ENCODE results near the gene LAMTOR1.
"Not testable (repeated sequence)": the region's sequence is repeated elsewhere in the genome, so short reads cannot be mapped to it uniquely, and the experiment has no call there.

The LAMTOR1 gene

GRCh38 chr11:72102946-72103753 is at the start of gene LAMTOR1:
TSS of gene LAMTOR1 (minus strand) at chr11:72103297. CDS start at chr11:72103224, 73 bp downstream.
- peak; percentile 95 to 97 for DNase-seq

DNA sequence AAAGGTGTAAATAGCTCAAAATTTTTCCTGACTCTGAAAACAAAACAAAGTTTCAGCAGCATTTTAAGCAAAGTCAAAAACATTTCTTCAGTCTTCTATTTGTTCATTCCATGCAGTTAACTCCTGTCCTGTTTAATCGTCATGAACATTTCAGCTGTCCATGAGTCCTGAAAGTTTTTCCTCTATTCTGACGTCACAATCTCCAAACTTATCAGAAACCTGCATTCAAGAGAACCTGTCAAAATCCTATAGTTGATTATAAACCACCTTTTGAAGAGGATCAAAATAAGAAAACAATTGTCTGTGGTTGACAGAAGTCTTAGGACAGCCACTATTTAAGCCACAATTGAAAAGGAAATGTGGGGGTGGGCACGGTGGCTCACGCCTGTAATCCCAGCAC is 47.8 kb upstream of the LAMTOR1 start:
- DNase-seq: no peak

- DNase-seq: no peak
Measured at GRCh38 chr11:72146625-72147024, 43.5 kb upstream of the LAMTOR1 start.

- DNase-seq: no peak
Measured at GRCh38 chr11:72144807-72145565, 41.9 kb upstream of the LAMTOR1 start.

GRCh38 chr11:72142543-72142942 is 39.4 kb upstream of the LAMTOR1 start:
- not testable (repeated sequence) for DNase-seq

- DNase-seq: not testable (repeated sequence)
Measured at GRCh38 chr11:72142086-72142485, 39.0 kb upstream of the LAMTOR1 start.

- DNase-seq: no peak
Measured at GRCh38 chr11:72141066-72141465, 38.0 kb upstream of the LAMTOR1 start.

- DNase-seq: no peak
Measured at GRCh38 chr11:72140661-72141060, 37.6 kb upstream of the LAMTOR1 start.

- no peak for DNase-seq
Measured at GRCh38 chr11:72139500-72139899, 36.4 kb upstream of the LAMTOR1 start.

GRCh38 chr11:72138821-72139390 is 35.8 kb upstream of the LAMTOR1 start:
- DNase-seq: no peak

DNA sequence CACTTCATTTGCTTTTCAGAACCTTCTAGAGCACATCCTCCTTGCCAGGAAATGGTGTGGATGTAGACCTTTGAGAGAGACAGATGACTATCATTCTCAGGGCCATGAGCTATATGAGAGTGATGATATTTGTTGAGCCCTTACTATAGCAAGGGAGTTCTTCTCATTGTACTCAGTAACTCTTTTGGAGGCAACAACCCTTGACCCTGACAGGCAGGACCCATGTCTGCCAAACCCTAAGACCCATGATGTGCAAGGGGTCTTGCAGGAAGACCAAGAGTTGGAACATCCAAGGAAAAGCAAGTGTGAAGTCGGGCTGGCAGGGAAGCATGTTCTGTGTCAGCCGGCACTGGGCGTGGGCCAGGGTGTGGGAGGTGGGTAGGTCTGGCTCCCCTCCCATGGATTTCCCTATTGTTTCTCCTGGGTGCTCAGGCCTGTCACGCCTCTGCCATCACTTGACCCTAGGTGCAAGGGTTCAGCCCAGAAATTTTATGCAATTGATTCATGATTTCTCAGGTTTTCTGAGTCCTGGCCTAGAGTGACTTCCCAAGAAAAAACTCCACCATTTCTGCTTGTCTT is 33.7 kb upstream of the LAMTOR1 start:
- DNase-seq: no peak

- DNase-seq: no peak
Measured at GRCh38 chr11:72135891-72136683, 33.0 kb upstream of the LAMTOR1 start.

DNA sequence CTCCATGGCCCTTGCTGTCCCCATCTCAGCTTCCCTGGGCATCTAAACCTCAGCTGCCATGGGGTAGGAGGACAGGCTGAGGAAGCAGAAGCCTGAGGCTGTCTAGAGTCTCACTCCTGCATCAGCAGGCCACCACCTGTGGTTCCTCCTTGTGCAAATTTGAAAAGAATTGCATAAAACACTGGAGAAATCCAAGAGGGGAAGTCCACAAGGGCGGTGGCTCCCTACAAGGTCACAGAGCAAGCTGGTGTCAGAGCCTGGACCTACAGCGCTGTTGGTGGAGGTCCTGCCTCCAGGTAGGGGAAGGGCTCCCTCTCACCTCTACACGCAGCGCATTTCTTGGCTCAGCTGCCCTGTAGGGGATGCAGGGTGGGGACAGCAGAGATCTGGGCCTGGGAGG is 32.4 kb upstream of the LAMTOR1 start, which contains the start of gene FOLR3:
FOLR3 (plus strand) TSS at position 253 of the 400 bp plus-strand sequence. CDS start 228 bp downstream, outside the sequence.
- DNase-seq: not testable (repeated sequence)

DNA sequence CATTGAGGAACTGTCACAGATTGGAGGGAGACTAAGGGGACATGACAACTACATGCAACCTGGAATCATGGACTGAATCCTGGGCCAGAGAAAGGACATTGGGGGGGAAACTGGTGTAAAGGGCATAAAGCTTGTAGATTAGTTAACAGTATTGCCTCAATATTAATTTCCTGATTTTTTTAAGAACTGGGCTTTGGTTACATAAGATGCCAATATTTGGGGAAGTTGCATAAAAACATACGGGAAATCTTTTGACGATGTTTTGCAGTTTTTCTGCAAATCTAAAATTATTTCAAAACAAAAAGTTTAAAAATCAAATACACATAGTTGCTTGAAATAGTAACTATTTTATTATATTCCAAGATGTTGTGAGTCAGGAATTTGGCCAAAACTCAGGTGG is 29.5 kb upstream of the LAMTOR1 start:
- DNase-seq: no peak

- DNase-seq: no peak
Measured at GRCh38 chr11:72129381-72129780, 26.3 kb upstream of the LAMTOR1 start.

DNA sequence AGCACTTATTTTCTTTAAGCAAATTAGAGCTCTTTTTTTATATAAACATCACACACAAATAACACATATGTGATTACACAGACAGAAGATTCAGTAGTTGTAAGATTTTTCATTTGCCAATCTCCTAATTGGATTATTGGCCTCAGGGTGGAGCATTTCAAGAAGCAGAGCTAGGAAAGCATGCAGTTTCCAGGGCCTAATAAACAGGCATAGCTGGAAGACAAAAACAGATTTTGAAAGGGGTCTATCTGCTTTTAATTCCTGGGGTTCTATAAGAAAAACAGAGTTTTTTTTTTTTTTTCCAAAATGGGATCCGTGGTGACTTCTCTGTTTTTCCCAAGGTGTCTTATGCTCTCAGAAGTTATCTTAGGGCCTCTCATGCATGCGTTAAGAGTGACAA is 24.8 kb upstream of the LAMTOR1 start:
- no peak for DNase-seq

GRCh38 chr11:72125956-72126355 is 22.9 kb upstream of the LAMTOR1 start:
- DNase-seq: no peak

- DNase-seq: no peak
Measured at GRCh38 chr11:72124046-72124445, 20.9 kb upstream of the LAMTOR1 start.

- DNase-seq: no peak
Measured at GRCh38 chr11:72123117-72123653, 20.1 kb upstream of the LAMTOR1 start.

- no peak for DNase-seq
Measured at GRCh38 chr11:72122607-72123006, 19.5 kb upstream of the LAMTOR1 start.

GRCh38 chr11:72120930-72121329 is 17.8 kb upstream of the LAMTOR1 start:
- DNase-seq: no peak

DNA sequence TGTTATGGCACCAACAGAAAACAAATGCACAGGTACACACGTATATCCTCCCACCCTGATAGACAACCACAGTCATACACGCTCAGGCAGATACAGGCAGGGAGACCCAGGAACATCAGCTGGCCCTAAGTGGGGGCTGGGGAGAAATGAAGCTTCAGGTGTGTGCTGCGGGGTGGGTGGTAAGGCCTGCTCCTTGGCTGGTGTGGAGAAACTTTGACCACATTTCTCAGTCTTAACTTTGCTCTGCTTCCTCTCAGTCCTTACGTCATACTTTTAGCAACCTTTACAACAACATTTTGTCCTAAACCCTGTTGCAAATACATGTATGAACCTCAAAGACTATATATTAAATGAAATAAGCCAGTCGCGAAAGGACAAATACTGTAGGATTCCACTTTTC is 16.1 kb upstream of the LAMTOR1 start:
- no peak for DNase-seq

All from NCI-H1930 (cell line).